GM12891 (cell line): ENCODE measurements around the gene P4HB.

Experiments used
- POLR2A ChIP-seq: IDR thresholded peaks from 2 replicates; pipeline ENCODE4 v1.6.1; 2011; ENCODE audit warnings: low read depth, low read length, control low read depth
- POLR2AphosphoS5 ChIP-seq: IDR thresholded peaks from 2 replicates; pipeline ENCODE4 v1.6.1; 2011; ENCODE audit warnings: low read depth, low read length, control low read depth
- POU2F2 ChIP-seq: IDR thresholded peaks from 2 replicates; pipeline ENCODE4 v1.6.1; 2011; ENCODE audit warnings: low read depth, mild to moderate bottlenecking, control low read depth, low read length, moderate library complexity
- TAF1 ChIP-seq: IDR thresholded peaks from 2 replicates; pipeline ENCODE4 v1.6.1; 2011; ENCODE audit warnings: low read depth, low read length, control low read depth

- TF ChIP-seq POLR2AphosphoS5: no peak
- no peak for TF ChIP-seq POLR2A
- no peak for TF ChIP-seq TAF1
- TF ChIP-seq POU2F2: no peak
Measured at GRCh38 chr17:81813371-81813684, 47.0 kb downstream of the P4HB start.
